Ishikawa (cell line): Measurements from ENCODE around the gene DEFB115.

ENCODE experiments used
- EP300 ChIP-seq: IDR thresholded peaks from 2 replicates; pipeline ENCODE4 v1.6.1; 2012; ENCODE audit warnings: borderline replicate concordance
- TEAD4 ChIP-seq: IDR thresholded peaks from 2 replicates; pipeline ENCODE4 v1.6.1; 2012
- TF ChIP-seq, protein P1 (sequence below): IDR thresholded peaks from 2 replicates; pipeline ENCODE4 v1.6.1; 2012

DNA sequence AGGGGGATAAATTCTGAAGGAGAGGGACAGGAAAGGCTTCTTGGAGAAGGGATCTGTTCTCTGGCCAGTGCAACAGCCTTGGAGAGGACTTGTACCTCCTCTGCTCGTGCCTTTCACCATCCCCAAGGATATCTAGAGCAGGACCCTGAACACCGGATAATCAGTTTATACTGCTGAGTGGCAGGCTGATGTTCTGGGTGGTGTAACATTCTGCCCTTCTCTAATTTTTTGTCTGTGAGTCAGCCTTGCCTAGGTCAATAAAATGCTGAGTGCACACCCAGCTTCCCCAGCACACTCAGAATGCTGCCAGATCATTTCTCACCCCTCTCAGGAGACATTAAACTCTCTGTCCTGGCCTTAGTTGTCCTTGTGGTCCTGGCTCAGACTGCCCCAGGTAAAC is at the start of gene DEFB115:
- TF ChIP-seq, protein P1, sequence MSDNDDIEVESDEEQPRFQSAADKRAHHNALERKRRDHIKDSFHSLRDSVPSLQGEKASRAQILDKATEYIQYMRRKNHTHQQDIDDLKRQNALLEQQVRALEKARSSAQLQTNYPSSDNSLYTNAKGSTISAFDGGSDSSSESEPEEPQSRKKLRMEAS, result no peak
- TF ChIP-seq TEAD4 (no peak), EP300 (no peak)
